Fibroblast of skin of right quadriceps (primary cell): ENCODE data around the gene CFDP1.

ENCODE experiments used
- DNase-seq: peaks from one replicate; pipeline ENCODE4 v3.0.0-alpha.2; 2013

CFDP1 gene

DNA sequence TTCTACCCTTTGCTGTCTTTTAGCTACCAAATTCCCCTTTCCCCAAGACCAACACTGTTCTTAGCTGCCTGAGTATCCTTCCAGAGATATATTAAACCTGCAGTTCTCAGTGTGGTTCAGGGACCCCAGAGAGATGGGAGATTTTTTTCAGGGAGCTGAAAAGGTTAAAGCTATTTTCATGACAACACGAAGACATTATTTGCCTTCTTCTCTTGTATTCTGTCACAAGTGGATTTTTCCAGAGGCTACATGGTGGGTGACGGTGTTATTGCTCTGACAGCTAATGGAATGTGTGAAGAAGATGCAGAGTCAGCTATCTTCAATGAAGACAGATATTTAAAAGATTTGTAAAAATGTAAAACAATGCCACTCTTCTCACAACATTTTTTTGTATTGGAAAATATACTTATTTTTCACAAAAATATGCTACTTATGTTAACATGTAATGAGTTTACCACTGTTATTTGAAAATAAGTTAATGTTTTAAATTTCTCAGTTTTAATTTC is 69.0 kb downstream of the CFDP1 start:
- no peak for DNase-seq

DNA sequence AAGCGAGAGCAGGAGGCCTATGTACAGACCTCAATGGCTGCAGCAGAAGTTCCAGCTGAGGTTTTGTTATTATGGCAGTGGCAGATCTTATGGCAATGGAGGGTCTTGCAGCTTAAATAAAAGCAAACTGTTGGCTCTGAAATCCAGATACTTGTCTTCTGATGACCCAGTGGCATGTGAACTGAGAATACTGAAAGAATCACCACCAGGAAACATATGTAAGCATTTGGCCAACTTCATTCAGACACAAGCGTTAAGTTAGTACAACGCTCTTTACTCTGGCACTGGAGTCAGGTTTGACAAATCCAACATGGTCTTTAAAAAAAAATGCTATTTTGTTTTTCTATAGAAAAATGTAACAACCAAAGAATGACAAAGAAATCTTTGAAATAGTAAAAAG is 70.5 kb downstream of the CFDP1 start:
- no peak for DNase-seq

DNA sequence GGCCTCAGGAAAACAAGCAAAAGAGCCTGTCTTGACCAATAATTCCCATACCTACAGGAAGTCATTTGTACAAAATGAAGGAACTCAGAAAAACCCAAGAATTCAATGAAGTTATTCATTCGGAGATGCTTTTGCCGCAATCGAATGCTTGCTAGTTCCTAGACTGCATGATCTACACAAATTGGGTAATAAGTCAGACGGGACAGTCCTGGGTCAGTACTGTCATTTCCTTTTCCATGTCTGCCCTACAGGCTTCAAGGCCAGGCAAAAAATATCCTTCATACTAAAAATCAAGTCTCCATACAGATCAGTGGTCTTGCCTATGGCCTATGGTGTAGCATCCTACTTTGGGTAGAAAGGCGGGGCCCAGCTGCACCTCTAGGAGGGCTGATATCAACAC is 71.4 kb downstream of the CFDP1 start:
- no peak for DNase-seq

DNA sequence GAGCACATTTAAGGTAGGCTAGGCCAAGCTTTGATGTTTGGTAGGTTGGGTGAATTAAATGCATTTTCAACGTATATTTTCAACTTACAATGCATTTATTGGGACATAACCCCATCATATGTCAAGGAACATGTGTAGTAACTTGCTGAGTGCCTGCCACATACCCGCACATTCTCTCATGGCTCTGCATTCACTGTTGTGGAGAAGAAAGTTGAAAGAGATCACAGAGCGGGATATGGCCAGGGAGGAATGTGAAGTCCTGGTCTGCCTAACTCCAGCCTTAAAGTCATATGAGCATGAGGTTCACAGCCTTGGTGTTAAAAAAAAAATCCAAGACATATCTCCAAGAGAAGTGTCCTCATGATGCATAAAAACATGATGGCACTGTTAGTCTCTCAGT is 79.1 kb downstream of the CFDP1 start:
- DNase-seq = no peak

DNA sequence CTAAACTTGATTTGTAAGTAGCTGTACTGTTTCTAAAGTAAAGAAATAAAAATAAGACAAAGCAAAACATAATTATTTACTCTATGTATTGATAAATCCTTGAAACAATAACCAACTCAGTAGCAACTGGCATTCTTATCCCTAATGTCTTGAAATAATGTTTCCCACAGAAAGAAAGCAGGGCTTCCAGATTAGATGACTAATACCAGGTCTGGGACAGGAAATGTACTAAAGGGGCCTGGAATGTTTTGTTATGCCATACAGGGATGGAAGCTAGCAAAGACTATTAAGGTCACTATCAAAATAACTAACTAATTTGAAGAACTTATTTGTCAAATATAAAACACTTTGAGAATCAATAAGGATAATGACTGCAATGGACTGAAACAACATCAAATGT is 82.1 kb downstream of the CFDP1 start:
- DNase-seq = peak; percentile 81

DNA sequence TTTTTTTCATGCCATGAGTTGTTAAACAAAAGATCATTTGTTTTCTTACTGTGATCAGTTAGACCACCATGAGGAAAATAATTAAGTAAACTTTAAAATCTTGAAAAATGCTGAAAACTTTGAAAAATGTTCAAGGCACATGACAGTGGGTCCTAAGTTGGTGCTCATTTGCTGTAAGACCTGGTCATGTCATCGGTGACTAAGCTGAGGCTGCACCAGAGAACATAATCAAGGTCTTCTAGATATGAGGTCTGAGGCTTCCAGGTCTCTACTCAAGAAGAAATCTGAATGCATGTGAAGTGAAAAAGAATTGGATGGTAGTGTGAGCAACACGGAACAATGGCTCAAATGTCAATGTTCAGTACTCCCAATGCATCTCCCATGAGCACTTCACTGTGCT is 87.6 kb downstream of the CFDP1 start:
- DNase-seq = no peak

DNA sequence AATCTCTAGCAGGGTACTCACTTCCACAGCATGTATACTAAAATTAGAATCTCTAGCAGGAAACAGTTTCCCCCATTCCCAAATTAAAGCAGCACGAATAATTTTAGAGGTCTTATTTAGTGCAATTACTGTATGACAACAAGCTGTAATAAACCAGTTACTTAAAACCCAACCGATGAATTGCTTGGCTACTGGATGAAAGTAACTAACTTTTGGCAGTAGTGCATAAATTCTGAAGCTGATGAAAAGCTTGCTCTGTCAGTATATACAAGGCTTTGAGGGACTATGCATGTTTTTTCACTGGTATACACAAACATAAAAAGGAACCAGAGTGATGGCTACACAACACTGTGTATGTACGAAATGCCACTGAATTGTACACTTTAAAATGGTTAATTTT is 89.4 kb downstream of the CFDP1 start:
- DNase-seq = peak; percentile 7

DNA sequence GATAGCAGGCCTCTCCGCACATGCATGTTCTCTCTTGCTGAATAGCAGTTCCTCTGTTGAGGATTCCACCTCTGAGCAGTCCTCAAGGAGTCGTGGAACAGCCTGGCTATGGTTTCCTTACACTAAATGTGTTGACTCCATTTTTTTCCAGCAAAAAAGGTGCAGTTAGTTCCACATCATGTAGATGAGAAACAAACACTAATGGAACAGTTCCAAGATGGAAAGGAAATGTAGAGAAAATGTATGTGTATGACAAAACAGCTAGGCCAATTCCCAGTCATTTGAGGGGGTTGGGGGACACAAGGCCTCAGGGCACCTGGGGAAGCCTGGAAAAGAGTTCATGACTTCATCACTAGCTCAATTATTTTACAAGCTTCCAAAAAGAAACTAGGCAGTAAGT is 90.0 kb downstream of the CFDP1 start:
- DNase-seq = peak; percentile 12

DNA sequence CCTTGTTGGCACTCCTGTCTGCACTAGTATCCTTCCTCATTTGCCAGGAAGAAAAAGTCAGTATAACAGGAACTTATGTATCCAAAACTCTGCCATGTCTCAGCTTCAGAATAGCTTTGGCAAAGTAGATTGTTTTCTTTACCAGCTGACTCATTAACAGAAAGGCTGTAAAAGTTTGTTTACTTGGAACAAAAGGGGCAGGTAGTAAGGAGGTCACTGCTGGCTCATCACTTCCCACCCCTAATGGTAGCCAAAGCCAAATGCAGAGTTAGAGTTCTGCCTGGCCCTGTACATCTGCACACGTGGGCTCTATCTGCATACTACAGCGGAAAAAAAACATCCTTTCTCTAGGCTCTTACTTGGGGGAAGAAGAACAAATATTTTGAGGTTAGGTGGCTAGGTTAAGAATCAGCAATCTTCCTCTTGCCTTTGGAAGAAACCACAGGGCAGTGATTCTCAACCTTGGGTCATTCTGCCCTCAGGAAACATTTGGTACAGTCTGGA is 90.9 kb downstream of the CFDP1 start:
- DNase-seq = peak; percentile 48

DNA sequence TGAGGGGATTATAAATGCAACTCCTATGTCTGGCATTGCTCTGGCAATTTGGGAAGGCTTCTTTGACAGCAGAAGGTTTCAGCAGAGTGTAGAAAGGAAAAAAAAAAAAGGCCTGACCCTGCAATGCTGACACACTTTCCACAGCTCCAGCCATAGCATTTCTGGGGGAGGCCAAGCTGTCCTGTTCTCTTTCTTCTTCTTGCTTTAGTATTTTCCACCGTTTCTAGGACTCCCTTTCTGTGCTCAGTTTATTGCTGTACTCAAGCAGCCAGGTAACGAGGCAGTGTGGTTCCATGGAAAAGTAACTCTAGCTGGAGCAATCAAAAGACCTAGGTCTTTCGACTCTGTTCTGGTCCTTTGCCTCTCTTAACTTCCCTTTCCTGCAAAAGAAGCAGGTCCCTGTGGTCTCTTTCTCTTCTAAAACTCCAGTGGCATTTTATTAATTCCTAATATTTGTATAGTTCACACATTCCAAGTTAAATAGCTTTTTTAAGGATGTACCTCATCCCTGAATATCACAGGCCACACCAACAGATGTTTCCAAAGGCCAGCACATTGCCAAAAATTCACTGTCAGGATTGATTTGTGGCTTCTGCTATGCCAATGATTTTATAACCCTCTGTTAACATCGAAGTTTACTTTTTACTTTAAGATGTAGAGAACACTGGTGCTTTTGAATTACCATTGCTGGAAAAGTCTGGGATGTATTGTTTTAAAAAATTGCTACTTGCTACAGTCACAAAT is 91.6 kb downstream of the CFDP1 start:
- DNase-seq = no peak

DNA sequence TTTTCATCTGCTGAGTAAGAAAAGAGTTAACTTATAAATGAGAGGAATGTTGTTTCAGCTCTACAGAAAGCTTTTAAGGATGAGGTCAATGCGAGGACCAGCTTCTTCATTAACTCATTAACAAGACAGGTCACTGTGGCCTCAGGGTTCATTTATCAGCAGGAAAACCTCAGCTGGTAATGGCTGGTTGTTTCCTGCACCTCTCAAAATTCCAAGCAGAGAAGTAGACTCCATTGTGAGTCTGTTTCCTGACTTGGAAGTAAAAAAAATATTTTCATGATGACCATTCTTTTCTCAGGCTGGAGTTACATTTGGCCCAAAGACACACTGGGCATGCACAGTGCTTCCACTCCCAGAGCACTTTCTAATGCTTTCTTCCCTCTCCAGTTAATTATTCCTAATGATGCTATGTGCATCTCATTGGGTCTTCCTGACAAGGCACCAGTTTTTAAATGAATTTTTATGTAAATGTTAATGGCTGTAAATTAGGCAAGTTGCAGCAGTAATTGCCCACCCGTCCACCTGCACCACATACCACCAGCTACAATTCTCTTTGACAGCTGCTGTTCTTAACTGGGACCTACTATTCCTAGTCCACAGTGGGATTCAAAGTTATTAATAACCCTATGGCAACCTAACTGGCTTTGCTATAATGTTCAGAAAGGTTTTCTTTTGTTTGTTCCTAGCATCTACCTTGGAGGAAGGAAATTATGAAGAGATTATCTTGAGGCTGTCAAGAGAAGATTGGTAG is 92.4 kb downstream of the CFDP1 start:
- peak; percentile 30 for DNase-seq

DNA sequence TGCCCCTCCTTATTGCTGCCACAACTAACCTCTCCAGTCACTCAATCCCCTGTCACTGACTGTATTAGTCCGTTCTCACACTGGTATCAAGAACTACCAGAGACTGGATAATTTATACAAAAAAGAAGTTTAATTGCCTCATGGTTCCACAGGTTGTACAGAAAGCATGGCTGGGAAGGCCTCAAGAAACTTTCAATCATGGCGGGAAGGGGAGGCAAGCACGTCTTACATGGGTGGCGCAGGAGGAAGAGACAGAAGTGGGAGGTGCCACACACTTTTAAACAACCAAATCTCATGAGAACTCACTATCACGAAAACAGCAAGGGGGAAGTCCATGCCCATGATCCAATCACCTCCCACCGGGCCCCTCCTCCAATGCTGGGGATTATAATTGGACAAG is 95.9 kb downstream of the CFDP1 start:
- DNase-seq = no peak

DNA sequence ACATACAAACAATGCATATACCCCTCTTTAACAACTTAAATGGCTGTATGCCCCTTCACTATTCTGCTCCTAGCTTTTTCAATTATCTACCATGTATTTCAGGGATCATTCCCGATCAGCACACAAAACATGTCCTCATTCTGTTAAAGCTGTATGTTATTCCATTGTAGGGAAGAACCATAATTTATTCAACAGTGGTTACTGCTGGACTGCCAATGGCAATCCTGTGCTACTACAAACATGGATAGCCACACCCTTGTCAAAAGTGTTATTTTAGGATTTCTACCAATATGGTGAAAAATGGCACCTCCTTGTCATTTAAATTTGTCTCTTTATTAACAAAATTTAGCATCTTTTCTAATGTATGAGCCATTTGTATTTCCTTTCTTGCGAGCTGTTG is 96.8 kb downstream of the CFDP1 start:
- no peak for DNase-seq

DNA sequence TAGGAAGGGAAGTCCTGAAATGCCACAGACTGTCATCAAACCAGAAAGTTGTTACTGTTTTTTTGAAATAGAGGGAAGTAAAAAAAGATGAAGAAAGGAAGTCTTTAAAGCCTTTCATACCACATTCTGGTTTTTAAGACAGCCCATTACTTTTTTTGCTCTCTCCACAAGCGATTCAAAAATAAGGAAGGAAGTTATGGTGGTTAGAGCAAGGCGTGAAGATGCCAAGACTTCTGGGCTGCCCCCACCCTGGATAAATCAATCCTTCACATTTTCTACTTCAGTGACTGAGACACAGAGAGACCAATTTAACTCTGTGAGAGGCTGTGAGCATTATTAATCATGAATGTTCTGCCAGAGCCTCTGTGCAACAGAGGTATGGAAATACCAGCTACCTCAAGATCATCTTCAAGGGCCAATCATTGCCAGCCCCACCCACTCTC is 99.6 kb downstream of the CFDP1 start:
- DNase-seq = no peak

DNA sequence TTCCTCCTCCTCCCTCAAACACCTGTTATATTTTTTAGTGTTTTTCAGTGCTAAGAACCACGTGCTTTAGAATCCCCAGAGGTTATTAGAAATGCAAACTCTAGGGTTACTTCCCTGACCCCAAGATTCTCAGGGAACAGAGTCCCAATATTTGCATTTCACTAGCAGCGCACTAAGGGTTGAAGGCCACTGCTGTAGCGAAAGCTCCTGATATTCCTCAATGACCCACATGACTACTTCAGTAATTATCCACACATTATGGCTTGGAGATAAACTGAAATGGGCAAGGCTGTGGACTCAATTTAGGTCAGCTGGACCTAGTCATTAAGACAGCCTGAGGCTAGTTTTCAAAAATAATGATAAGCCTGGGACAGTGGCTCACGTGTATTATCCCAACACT is 103.4 kb downstream of the CFDP1 start:
- no peak for DNase-seq

DNA sequence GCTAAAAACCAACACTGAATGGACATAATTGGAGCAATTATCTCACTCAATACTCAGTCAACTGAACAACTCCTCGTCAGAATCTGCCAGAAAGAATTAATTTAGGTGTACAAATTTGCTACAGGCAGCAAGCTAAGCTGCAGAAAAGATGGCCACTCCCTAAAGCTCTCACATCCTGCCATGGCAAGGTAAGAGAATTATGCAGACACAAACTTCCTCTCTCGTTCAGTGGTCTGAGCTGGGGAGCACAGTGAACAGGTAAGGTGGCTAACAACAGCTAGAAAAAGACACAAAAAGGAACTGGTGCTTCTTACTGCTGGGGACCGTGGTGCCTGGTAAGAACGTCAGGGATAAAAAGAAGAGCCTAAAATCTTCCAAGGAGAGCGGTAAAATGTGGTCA is 107.0 kb downstream of the CFDP1 start:
- no peak for DNase-seq

DNA sequence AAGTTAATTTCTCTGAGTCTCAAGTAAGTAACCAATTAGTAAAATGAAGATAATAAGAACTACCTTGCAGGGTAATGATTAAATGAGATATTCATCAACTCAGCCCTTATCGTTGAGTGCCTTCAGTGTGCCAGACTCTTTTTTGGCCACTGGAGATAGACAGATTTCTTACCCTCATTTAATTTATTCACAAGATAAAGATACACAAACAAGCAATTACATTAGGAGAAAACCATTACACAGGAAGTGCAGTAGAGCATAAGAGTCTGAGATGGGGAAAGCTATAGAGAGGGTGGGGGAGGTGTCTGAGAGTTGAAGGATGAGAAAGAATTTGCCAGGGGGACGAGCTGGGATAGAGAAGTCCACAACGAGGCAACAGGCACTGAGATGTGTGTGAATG is 109.4 kb downstream of the CFDP1 start:
- DNase-seq = no peak

DNA sequence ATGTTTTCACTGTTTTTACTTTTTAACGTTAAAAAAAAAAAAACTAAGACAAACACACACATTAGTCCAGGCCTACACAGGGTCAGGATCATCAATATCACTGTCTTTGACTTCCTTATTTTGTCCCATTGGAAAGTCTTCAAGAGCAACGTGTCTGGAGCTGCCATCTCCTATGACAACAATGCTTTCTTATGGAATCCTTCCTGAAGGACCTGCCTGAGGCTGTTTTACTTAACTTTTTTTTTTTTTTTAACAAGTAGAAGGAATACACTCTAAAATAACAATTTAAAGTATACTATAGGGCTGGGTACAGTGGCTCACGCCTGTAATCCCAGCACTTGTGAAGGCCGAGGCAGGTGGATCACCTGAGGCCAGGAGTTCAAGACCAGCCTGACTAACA is 110.1 kb downstream of the CFDP1 start:
- DNase-seq = no peak

DNA sequence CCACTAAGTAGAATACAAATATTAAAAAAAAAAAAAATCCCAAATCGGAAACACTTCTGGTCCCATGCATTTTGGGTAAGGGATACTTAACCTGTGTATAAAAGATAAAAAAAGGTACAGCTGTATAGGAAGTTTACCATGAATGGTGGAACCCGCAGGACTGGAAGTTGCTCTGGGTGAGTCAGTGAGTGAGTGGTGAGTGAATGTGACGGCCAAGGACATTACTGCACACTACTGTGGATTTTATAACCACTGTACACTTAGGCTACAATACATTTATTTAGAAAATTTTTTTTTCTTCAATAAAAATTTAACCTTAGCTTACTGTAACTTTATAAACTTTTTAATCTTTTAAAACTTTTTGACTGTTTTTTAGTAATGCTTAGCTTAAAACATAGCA is 110.6 kb downstream of the CFDP1 start:
- peak; percentile 66 for DNase-seq

DNA sequence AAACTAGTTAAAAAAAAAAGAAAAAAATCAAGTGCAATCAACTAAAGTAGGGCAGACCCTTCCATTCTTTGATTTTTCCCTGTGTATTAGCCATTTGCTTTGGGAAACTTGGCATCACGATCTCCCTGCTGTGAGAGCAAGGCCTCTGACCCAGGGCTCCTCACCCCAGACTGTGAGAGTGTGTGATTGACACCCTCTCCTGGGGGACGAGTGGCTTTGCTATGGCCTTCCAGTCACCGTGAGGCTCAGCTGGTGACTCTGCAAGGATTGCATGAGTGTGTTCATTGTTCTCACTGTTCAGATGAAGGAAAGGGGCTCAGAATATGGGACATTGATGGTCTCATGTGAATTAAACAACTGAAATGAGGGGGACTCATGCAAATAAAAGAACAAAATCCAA is 112.9 kb downstream of the CFDP1 start:
- DNase-seq = no peak

DNA sequence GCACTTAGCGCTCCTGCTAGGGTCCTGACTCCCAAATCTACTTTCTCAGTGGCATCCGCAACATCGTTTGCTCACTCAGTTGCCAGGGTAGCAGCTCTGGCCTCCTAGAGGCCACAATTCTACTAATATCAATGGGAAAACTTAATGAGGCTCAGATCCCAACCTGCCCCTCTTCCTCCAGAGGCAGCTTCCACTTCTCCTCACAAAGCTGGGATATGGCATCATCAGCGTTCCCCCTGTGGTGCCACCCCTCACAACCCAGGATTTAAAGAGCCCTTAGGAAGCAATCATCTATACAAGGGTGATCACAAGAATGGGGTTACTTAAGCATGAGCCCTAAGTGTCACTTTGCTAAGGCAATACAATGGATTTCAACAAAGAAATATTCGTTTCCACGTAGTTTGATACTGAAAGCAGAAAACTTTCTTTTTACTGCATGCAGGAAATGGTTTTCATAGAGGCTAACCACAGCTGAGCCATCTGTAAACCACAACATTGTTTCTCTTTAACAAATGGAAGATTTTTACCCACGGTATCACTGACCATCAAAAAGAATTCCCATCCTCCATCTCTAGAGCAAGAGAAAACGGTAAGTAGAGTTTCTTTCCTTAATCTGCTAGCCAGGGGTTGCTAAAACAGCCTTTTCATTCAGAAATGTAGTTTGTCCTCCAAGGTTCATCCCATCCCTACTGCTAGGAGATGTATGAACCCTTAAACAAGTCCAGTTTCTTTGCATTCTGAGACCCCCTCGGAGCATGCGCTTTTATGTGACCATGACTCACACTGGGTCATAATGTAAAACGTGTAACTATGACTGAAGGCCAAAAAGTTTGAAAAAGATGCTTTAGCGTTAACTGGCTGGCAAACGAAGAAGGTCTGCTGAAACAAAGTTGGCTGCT is 113.5 kb downstream of the CFDP1 start:
- DNase-seq = peak; percentile 93

DNA sequence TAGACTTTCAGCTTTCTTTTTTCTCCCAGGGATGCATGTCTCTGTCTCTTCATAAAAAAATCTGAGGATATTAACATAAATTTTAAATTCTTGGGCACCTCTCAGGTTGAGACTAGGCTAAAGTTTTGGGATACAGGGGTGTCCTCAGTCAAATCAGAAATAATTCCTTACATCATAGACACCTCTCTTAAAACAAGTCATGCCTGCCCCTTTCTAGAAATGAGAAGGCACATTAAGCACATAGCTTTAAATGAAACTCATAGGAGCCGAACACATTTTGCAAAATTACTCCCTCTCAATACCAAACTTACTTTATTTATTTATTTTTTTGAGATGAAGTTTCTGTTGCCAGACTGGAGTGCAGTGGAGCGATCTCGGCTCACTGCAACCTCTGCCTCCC is 114.6 kb downstream of the CFDP1 start:
- DNase-seq = no peak

DNA sequence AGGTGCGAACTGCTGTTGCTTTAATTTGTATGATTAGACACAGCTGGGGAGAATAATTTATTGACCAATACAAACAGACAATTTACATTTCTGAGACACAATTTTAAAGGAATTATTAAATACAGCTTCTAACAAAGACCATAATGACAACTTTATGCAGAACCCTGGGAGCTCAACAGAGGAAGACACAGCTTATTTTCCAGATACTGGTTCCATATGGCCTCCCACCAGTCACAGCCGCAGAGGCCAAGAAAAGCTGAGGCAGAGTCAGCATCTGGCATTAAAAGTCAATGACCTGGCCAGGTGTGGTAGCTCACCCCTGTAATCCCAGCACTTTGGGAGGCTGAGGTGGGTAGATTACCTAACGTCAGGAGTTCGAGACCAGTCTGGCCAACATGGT is 115.8 kb downstream of the CFDP1 start:
- DNase-seq = no peak
